SK-N-SH (cell line): ENCODE data around the gene ACOXL. TPM values are rescaled to one million over a fixed set of nuclear protein-coding genes. Genes with fewer than 3 reads are reported as not detected.

ENCODE experiments used
- CTCF ChIA-PET: fragments of 300-600, 350-600 bp; formaldehyde crosslinking; extraction: SDS; loops from one replicate; lab custom pipeline; 2021; lab: Yijun Ruan, JAX
- POLR2A ChIA-PET: fragments of 350-600 bp; sonication (Branson Sonifier 250); formaldehyde crosslinking; extraction: SDS; loops from one replicate; lab custom pipeline; 2020; ENCODE audit warnings: antibody characterized with exemption, inconsistent platforms; lab: Yijun Ruan, JAX
- DNase-seq: peaks from one replicate; pipeline ENCODE4 v3.0.0; 2012
- H2AFZ ChIP-seq: fragments of 200-600 bp; sonication (generic); 2 replicates; pipeline ENCODE4 v1.8.1; 2016; ENCODE audit warnings: antibody characterized with exemption, mild to moderate bottlenecking, low read depth
- H3F3A ChIP-seq: fragments of 200-600 bp; sonication (generic); replicated peaks from 2 replicates; pipeline ENCODE3; 2016; ENCODE audit warnings: antibody characterized with exemption, mild to moderate bottlenecking; ENCODE audit not compliant: insufficient read depth
- H3K27ac ChIP-seq, 2 experiments: fragments of 200-500 bp in 1 of 2; fragments of 200-600 bp in 1 of 2; sonication (Bioruptor generic) in 1 of 2; sonication (generic), shearing (Covaris generic) in 1 of 2; 2 replicates each; pipeline versions ENCODE4 v1.5.1 to v1.6.1; 2014 to 2016; ENCODE audit warnings: low read depth in 2 of 2, inconsistent platforms in 1 of 2, low read length in 1 of 2, mild to moderate bottlenecking in 1 of 2, mixed read lengths in 1 of 2
- H3K27me3 ChIP-seq: fragments of 200-600 bp; sonication (generic), shearing (Covaris generic); 2 replicates; pipeline ENCODE4 v1.6.1; 2016; ENCODE audit warnings: mixed run types; ENCODE audit not compliant: insufficient read depth
- H3K36me3 ChIP-seq, 2 experiments: fragments of 200-500 bp in 1 of 2; fragments of 200-600 bp in 1 of 2; sonication (Bioruptor generic) in 1 of 2; sonication (generic) in 1 of 2; replicated peaks in 1 of 2; 2 replicates each; pipeline versions ENCODE3 to v1.5.1; 2014 to 2016; ENCODE audit warnings: low read length in 1 of 2, mild to moderate bottlenecking in 1 of 2; ENCODE audit not compliant: insufficient read depth in 2 of 2, control insufficient read depth in 1 of 2
- H3K4me1 ChIP-seq, 2 experiments: fragments of 200-500 bp in 1 of 2; fragments of 200-600 bp in 1 of 2; sonication (Bioruptor generic) in 1 of 2; sonication (generic), shearing (Covaris generic) in 1 of 2; 2 replicates each; pipeline versions ENCODE4 v1.5.1 to v1.6.1; 2014 to 2016; ENCODE audit warnings: low read depth in 1 of 2, low read length in 1 of 2, mixed run types in 1 of 2; ENCODE audit not compliant: insufficient read depth in 2 of 2, control insufficient read depth in 1 of 2
- H3K4me2 ChIP-seq: fragments of 200-600 bp; sonication (generic), shearing (Covaris generic); 2 replicates; pipeline ENCODE4 v1.6.1; 2017; ENCODE audit warnings: mixed run types
- H3K4me3 ChIP-seq, 2 experiments: fragments of 200-500 bp in 1 of 2; fragments of 200-600 bp in 1 of 2; sonication (Bioruptor generic) in 1 of 2; sonication (generic), shearing (Covaris generic) in 1 of 2; 2 replicates each; pipeline versions ENCODE4 v1.5.1 to v1.8.1; 2014 to 2016; ENCODE audit warnings: low read depth in 2 of 2, inconsistent platforms in 1 of 2, low read length in 1 of 2, mild to moderate bottlenecking in 1 of 2, mixed read lengths in 1 of 2, moderate library complexity in 1 of 2
- H3K79me2 ChIP-seq: fragments of 200-600 bp; sonication (generic); 2 replicates; pipeline ENCODE4 v1.8.1; 2017; ENCODE audit warnings: mild to moderate bottlenecking; ENCODE audit not compliant: insufficient read depth
- H3K9ac ChIP-seq: fragments of 200-600 bp; sonication (generic); 2 replicates; pipeline ENCODE4 v1.6.1; 2017; ENCODE audit warnings: mixed run types
- H3K9me2 ChIP-seq: fragments of 200-600 bp; sonication (generic); 2 replicates; pipeline ENCODE4 v1.6.1; 2017; ENCODE audit warnings: mixed run types
- H3K9me3 ChIP-seq: fragments of 200-600 bp; sonication (generic); 2 replicates; pipeline ENCODE4 v1.6.1; 2017; ENCODE audit warnings: mixed run types, mild to moderate bottlenecking, moderate library complexity
- H4K20me1 ChIP-seq: fragments of 200-600 bp; sonication (generic); 2 replicates; pipeline ENCODE4 v1.6.1; 2017; ENCODE audit warnings: mild to moderate bottlenecking, mixed run types; ENCODE audit not compliant: insufficient read depth
- CHD2 ChIP-seq: fragments of 150-350 bp; IDR thresholded peaks from 2 replicates; pipeline ENCODE4 v1.6.1; 2018; ENCODE audit warnings: low read length; ENCODE audit not compliant: partially characterized antibody
- ELF1 ChIP-seq: IDR thresholded peaks from 2 replicates; pipeline ENCODE4 v1.4.0; 2012
- EP300 ChIP-seq, 2 experiments: IDR thresholded peaks; 2 replicates each; pipeline versions ENCODE4 v1.4.0 to v1.6.1; 2012; ENCODE audit warnings: borderline replicate concordance in 1 of 2, low read depth in 1 of 2, low read length in 1 of 2
- EZH2phosphoT487 ChIP-seq: fragments of 200-600 bp; sonication (generic); IDR thresholded peaks from 2 replicates; pipeline ENCODE4 v1.6.1; 2017; ENCODE audit warnings: low read depth, mixed run types, mild to moderate bottlenecking, antibody characterized with exemption, moderate library complexity, borderline replicate concordance
- GABPA ChIP-seq: IDR thresholded peaks from 2 replicates; pipeline ENCODE4 v1.4.0; 2012; ENCODE audit warnings: low read depth, mild to moderate bottlenecking
- IRF3 ChIP-seq: fragments of 150-350 bp; IDR thresholded peaks from 2 replicates; pipeline ENCODE4 v1.6.1; 2016; ENCODE audit warnings: mild to moderate bottlenecking, low read depth, low read length
- JUND ChIP-seq: IDR thresholded peaks from 2 replicates; pipeline ENCODE4 v1.4.0; 2012
- MAX ChIP-seq: IDR thresholded peaks from 2 replicates; pipeline ENCODE4 v1.4.0; 2012; ENCODE audit warnings: low read depth
- MEF2A ChIP-seq: IDR thresholded peaks from 2 replicates; pipeline ENCODE4 v1.4.0; 2012; ENCODE audit warnings: low read depth, borderline replicate concordance
- NFIC ChIP-seq: IDR thresholded peaks from 2 replicates; pipeline ENCODE4 v1.4.0; 2012; ENCODE audit warnings: borderline replicate concordance
- NRF1 ChIP-seq: IDR thresholded peaks from 2 replicates; pipeline ENCODE4 v1.6.1; 2012; ENCODE audit warnings: low read depth, mild to moderate bottlenecking, low read length
- POLR2AphosphoS5 ChIP-seq: IDR thresholded peaks from 2 replicates; pipeline ENCODE4 v1.6.1; 2012; ENCODE audit warnings: low read depth, low read length
- REST ChIP-seq: IDR thresholded peaks from 2 replicates; pipeline ENCODE4 v1.6.1; 2012; ENCODE audit warnings: mild to moderate bottlenecking, low read depth, low read length, moderate library complexity
- RFX5 ChIP-seq: IDR thresholded peaks from 2 replicates; pipeline ENCODE4 v1.6.1; 2012; ENCODE audit warnings: mild to moderate bottlenecking, improper control_type of control experiment, low read length
- RXRA ChIP-seq: IDR thresholded peaks from 2 replicates; pipeline ENCODE4 v1.4.0; 2012; ENCODE audit warnings: low read depth, mild to moderate bottlenecking, borderline replicate concordance
- SIN3A ChIP-seq: IDR thresholded peaks from 2 replicates; pipeline ENCODE4 v1.6.1; 2012; ENCODE audit warnings: low read depth, mild to moderate bottlenecking, low read length, moderate library complexity, borderline replicate concordance
- TEAD4 ChIP-seq: IDR thresholded peaks from 2 replicates; pipeline ENCODE4 v1.4.0; 2012; ENCODE audit warnings: mild to moderate bottlenecking, borderline replicate concordance; ENCODE audit not compliant: insufficient read depth
- USF2 ChIP-seq: fragments of 150-350 bp; IDR thresholded peaks from 2 replicates; pipeline ENCODE4 v1.6.1; 2017; ENCODE audit warnings: antibody characterized with exemption, low read length, low read depth, borderline replicate concordance
- YY1 ChIP-seq: IDR thresholded peaks from 2 replicates; pipeline ENCODE4 v1.4.0; 2012; ENCODE audit warnings: low read depth, mild to moderate bottlenecking
- ZBTB33 ChIP-seq: IDR thresholded peaks from 2 replicates; pipeline ENCODE4 v1.4.0; 2012; ENCODE audit warnings: low read depth, borderline replicate concordance
- WGBS: methylation state at CpG from one replicate; pipeline ENCODE4 v1.1.6; 2017; ENCODE audit warnings: low lambda C conversion rate; 5-methylcytosine and 5-hydroxymethylcytosine counted together
- polyA plus RNA-seq, 3 experiments: library from polyadenylated mRNA; depleted of rRNA; stranded (reverse); fragments of >200 nt; gene quantifications; 2 replicates each; pipeline ENCODE4 v1.2.3, GENCODE V29; 2012

ACOXL gene
- polyA plus RNA-seq, 1 of the 3 experiments (the other 2 are of a cell fraction): not detected

GRCh38 chr2:110747522-110748488 lies 15.4 kb downstream of the ACOXL start (continued):
- no peak for TF ChIP-seq ZBTB33
- TF ChIP-seq NRF1: no peak
- no peak for TF ChIP-seq EZH2phosphoT487
- TF ChIP-seq POLR2AphosphoS5: no peak
- no peak for TF ChIP-seq RXRA

- Histone ChIP-seq H3K27ac (no peak overlapping the region), H3K36me3 (no peaks in the 10 kb centered on the region), H3K9me2 (no peaks in the 10 kb centered on the region), H3K9ac (no peak overlapping the region), H3K27me3 (peaks cover 35% of the 10 kb centered on the region; the same call in 1 of the 2 replicates), H3K4me3 (no peak overlapping the region), H3K4me2 (no peak overlapping the region), H4K20me1 (no peaks in the 10 kb centered on the region), H3K4me1 (no peaks in the 10 kb centered on the region), H2AFZ (no peak overlapping the region), H3K79me2 (no peaks in the 10 kb centered on the region), H3F3A (no peaks in the 10 kb centered on the region), H3K9me3 (no peaks in the 10 kb centered on the region)
- CTCF ChIA-PET: no interaction called here
- WGBS: 53% methylated on average over 6 of the region's 6 CpGs
- DNase-seq: no peak
- POLR2A ChIA-PET: no interaction called here
- TF ChIP-seq REST: no peak
- TF ChIP-seq MEF2A: no peak
- no peak for TF ChIP-seq ZBTB33
- TF ChIP-seq IRF3: no peak
- TF ChIP-seq YY1: no peak
- TF ChIP-seq JUND: no peak
- TF ChIP-seq GABPA: no peak
- no peak for TF ChIP-seq NFIC
- TF ChIP-seq USF2: no peak
- no peak for TF ChIP-seq SIN3A
- no peak for TF ChIP-seq EZH2phosphoT487
- TF ChIP-seq EP300 (IDR thresholded peaks at IDR 0.05; ENCODE audit: borderline replicate concordance in 1 of 2, low read depth in 1 of 2, low read length in 1 of 2): no peak
- TF ChIP-seq ELF1: no peak
- TF ChIP-seq RFX5: no peak
- no peak for TF ChIP-seq MAX
- no peak for TF ChIP-seq TEAD4
- no peak for TF ChIP-seq CHD2
Measured at GRCh38 chr2:110748489-110748867, 16.1 kb downstream of the ACOXL start.
